H9 (cell line): ENCODE results near the gene RSL1D1. TPM values are rescaled to one million over a fixed set of nuclear protein-coding genes. Genes with fewer than 3 reads are reported as not detected.

Source experiments
- DNase-seq: peaks from one replicate; pipeline ENCODE4 v3.0.0-alpha.2; 2017
- H2AFZ ChIP-seq: one replicate; pipeline ENCODE4 v1.6.1; 2013; ENCODE audit warnings: mild to moderate bottlenecking, low read length, control low read depth, moderate library complexity
- H2AK5ac ChIP-seq: 2 replicates; pipeline ENCODE4 v1.6.1; 2013; ENCODE audit warnings: low read length, control low read depth, mixed read lengths; ENCODE audit not compliant: insufficient read length
- H2BK120ac ChIP-seq: one replicate; pipeline ENCODE4 v1.6.1; 2013; ENCODE audit warnings: low read depth, mild to moderate bottlenecking, low read length, control low read depth, inconsistent platforms; ENCODE audit not compliant: poor library complexity, severe bottlenecking
- H2BK12ac ChIP-seq: 2 replicates; pipeline ENCODE4 v1.6.1; 2013; ENCODE audit warnings: low read length, control low read depth, mixed read lengths, low read depth; ENCODE audit not compliant: insufficient read length
- H2BK15ac ChIP-seq: 2 replicates; pipeline ENCODE4 v1.6.1; 2013; ENCODE audit warnings: low read depth, low read length, control low read depth
- H2BK20ac ChIP-seq: one replicate; pipeline ENCODE4 v1.6.1; 2013; ENCODE audit warnings: low read depth, mild to moderate bottlenecking, low read length, control low read depth, inconsistent platforms; ENCODE audit not compliant: poor library complexity, severe bottlenecking
- H2BK5ac ChIP-seq: 2 replicates; pipeline ENCODE4 v1.6.1; 2013; ENCODE audit warnings: low read length, control low read depth, mixed read lengths; ENCODE audit not compliant: insufficient read length
- H3K14ac ChIP-seq: 2 replicates; pipeline ENCODE4 v1.6.1; 2013; ENCODE audit warnings: low read length, control low read depth; ENCODE audit not compliant: insufficient read depth
- H3K18ac ChIP-seq: 2 replicates; pipeline ENCODE4 v1.6.1; 2013; ENCODE audit warnings: low read depth, mild to moderate bottlenecking, mixed read lengths, low read length, control low read depth; ENCODE audit not compliant: insufficient read length
- H3K23ac ChIP-seq: 2 replicates; pipeline ENCODE4 v1.6.1; 2013; ENCODE audit warnings: low read length, control low read depth, mixed read lengths, low read depth; ENCODE audit not compliant: insufficient read length
- H3K23me2 ChIP-seq: 2 replicates; pipeline ENCODE4 v1.6.1; 2013; ENCODE audit warnings: low read depth, mild to moderate bottlenecking, mixed read lengths, low read length, control low read depth; ENCODE audit not compliant: insufficient read length, poor library complexity, severe bottlenecking
- H3K27ac ChIP-seq: 2 replicates; pipeline ENCODE4 v1.5.1; 2013; ENCODE audit warnings: low read length, control low read depth, mixed read lengths, low read depth; ENCODE audit not compliant: insufficient read length
- H3K27me3 ChIP-seq: 2 replicates; pipeline ENCODE4 v1.6.1; 2013; ENCODE audit warnings: low read length, control low read depth, inconsistent platforms; ENCODE audit not compliant: insufficient read depth
- H3K4ac ChIP-seq: 2 replicates; pipeline ENCODE4 v1.6.1; 2013; ENCODE audit warnings: low read depth, mild to moderate bottlenecking, control low read depth, inconsistent platforms, low read length, moderate library complexity
- H3K4me1 ChIP-seq: 2 replicates; pipeline ENCODE4 v1.6.1; 2013; ENCODE audit warnings: low read length, control low read depth, inconsistent platforms; ENCODE audit not compliant: insufficient read depth
- H3K4me2 ChIP-seq: 2 replicates; pipeline ENCODE4 v1.6.1; 2013; ENCODE audit warnings: low read length, control low read depth, mixed read lengths; ENCODE audit not compliant: insufficient read length, insufficient read depth
- H3K56ac ChIP-seq: 2 replicates; pipeline ENCODE4 v1.6.1; 2013; ENCODE audit warnings: low read depth, mild to moderate bottlenecking, mixed read lengths, low read length, control low read depth; ENCODE audit not compliant: insufficient read length
- H3K79me1 ChIP-seq: 2 replicates; pipeline ENCODE4 v1.6.1; 2013; ENCODE audit warnings: low read depth, mild to moderate bottlenecking, moderate library complexity, low read length, control low read depth, inconsistent platforms; ENCODE audit not compliant: insufficient read depth, poor library complexity, severe bottlenecking
- H3K79me2 ChIP-seq: 2 replicates; pipeline ENCODE4 v1.6.1; 2013; ENCODE audit warnings: low read length, control low read depth, inconsistent platforms; ENCODE audit not compliant: insufficient read depth
- H3K9ac ChIP-seq: 2 replicates; pipeline ENCODE4 v1.6.1; 2013; ENCODE audit warnings: low read length, control low read depth, mixed read lengths; ENCODE audit not compliant: insufficient read length; ENCODE audit errors: extremely low read depth
- H3K9me3 ChIP-seq: one replicate; pipeline ENCODE4 v1.6.1; 2013; ENCODE audit warnings: low read depth, low read length, inconsistent platforms; ENCODE audit not compliant: control insufficient read depth
- H3T11ph ChIP-seq: one replicate; pipeline ENCODE4 v1.6.1; 2013; ENCODE audit warnings: mild to moderate bottlenecking, low read length, control low read depth, inconsistent platforms
- H4K20me1 ChIP-seq: one replicate; pipeline ENCODE4 v1.6.1; 2013; ENCODE audit not compliant: control insufficient read depth, insufficient read length, insufficient read depth
- H4K5ac ChIP-seq: 2 replicates; pipeline ENCODE4 v1.6.1; 2013; ENCODE audit warnings: low read depth, mild to moderate bottlenecking, mixed read lengths, low read length, control low read depth; ENCODE audit not compliant: insufficient read length
- H4K8ac ChIP-seq: replicated peaks from 2 replicates; pipeline ENCODE4 v1.6.1; 2013; ENCODE audit warnings: low read length, control low read depth, mixed read lengths, low read depth; ENCODE audit not compliant: insufficient read length
- H4K91ac ChIP-seq: 2 replicates; pipeline ENCODE4 v1.6.1; 2013; ENCODE audit warnings: low read depth, mild to moderate bottlenecking, moderate library complexity, mixed read lengths, low read length, control low read depth; ENCODE audit not compliant: insufficient read length
- H3K27ac Mint-ChIP-seq, 3 experiments: 2 replicates in 2 of 3; 3 replicates in 1 of 3; pipeline ENCODE4 v1.8.0; 2020 to 2021; ENCODE audit warnings: mixed read lengths in 3 of 3, mild to moderate bottlenecking in 1 of 3, moderate library complexity in 1 of 3
- H3K27me3 Mint-ChIP-seq: 2 replicates; pipeline ENCODE4 v1.8.0; 2021; ENCODE audit warnings: low read depth, mild to moderate bottlenecking, moderate library complexity, mixed read lengths
- H3K36me3 Mint-ChIP-seq, 3 experiments: 2 replicates in 2 of 3; 3 replicates in 1 of 3; pipeline ENCODE4 v1.8.0; 2020 to 2021; ENCODE audit warnings: low read depth in 3 of 3, mixed read lengths in 3 of 3; ENCODE audit not compliant: insufficient read depth in 1 of 3
- H3K4me1 Mint-ChIP-seq, 2 experiments: 2 replicates each; pipeline ENCODE4 v1.8.0; 2020; ENCODE audit warnings: mixed read lengths in 2 of 2
- H3K4me3 Mint-ChIP-seq, 2 experiments: 2 replicates in 1 of 2; 3 replicates in 1 of 2; pipeline ENCODE4 v1.8.0; 2020 to 2021; ENCODE audit warnings: mild to moderate bottlenecking in 2 of 2, mixed read lengths in 2 of 2, moderate library complexity in 1 of 2
- H3K9me3 Mint-ChIP-seq, 2 experiments: 2 replicates in 1 of 2; 3 replicates in 1 of 2; pipeline ENCODE4 v1.8.0; 2020; ENCODE audit warnings: mild to moderate bottlenecking in 2 of 2, mixed read lengths in 2 of 2, moderate library complexity in 1 of 2
- CTCF ChIP-seq: fragments of 200-600 bp; sonication (generic); conservative IDR thresholded peaks from 3 replicates; pipeline ENCODE4 v1.8.0; 2021; ENCODE audit warnings: antibody characterized with exemption, mild to moderate bottlenecking
- WGBS: extraction: QIAGEN DNeasy Blood & Tissue Kit; methylation state at CpG from one replicate; pipeline ENCODE4 v1.1.7; 2013; ENCODE audit warnings: missing lambda C conversion rate, low lambda C conversion rate, mixed read lengths; ENCODE audit not compliant: insufficient read length; ENCODE audit errors: extremely low coverage; 5-methylcytosine and 5-hydroxymethylcytosine counted together
- total RNA-seq: library from RNA; stranded (reverse); gene quantifications from 2 replicates; pipeline ENCODE4 v1.2.1, GENCODE V29; 2021

The RSL1D1 gene
- total RNA-seq, 1 experiment from 2014 or later = 334 TPM

GRCh38 chr16:11844499-11844898 lies 6.8 kb downstream of the RSL1D1 start:
- H2BK20ac ChIP-seq = no peak overlapping the region
- no peak overlapping the region for H2BK12ac ChIP-seq
- no peak overlapping the region for H3K18ac ChIP-seq
- H3K9ac ChIP-seq = no peak overlapping the region
- WGBS = no CpG with 5 or more reads among the region's 4 CpGs
- no peak overlapping the region for H4K5ac ChIP-seq
- no peaks in the 10 kb centered on the region for H3K27me3 ChIP-seq
- H2BK120ac ChIP-seq = no peak overlapping the region
- H2AK5ac ChIP-seq = no peak overlapping the region
- Mint-ChIP-seq H3K4me1 (peaks cover 0 to 3% of the 10 kb centered on the region in 2 experiments; a peak in 1 of 4 replicates), H3K4me3 (no peak overlapping the region), H3K9me3 (no peaks in the 10 kb centered on the region), H3K27ac (no peak overlapping the region), H3K27me3 (no peaks in the 10 kb centered on the region), H3K36me3 (peaks cover 69 to 94% (median 92%) of the 10 kb centered on the region in 3 experiments)
- H4K91ac ChIP-seq = no peak overlapping the region
- peaks cover 11% of the 10 kb centered on the region for H3K79me1 ChIP-seq
- no peak overlapping the region for H4K8ac ChIP-seq
- peaks cover 6% of the 10 kb centered on the region; the same call in 1 of the 2 replicates for H3K79me2 ChIP-seq
- H3K9me3 ChIP-seq = no peaks in the 10 kb centered on the region
- no peak overlapping the region for H3K27ac ChIP-seq
- H4K20me1 ChIP-seq = no peaks in the 10 kb centered on the region
- DNase-seq = no peak
- H2AFZ ChIP-seq = no peak overlapping the region
- no peak overlapping the region for H3K56ac ChIP-seq
- no peak overlapping the region for H3T11ph ChIP-seq
- H3K14ac ChIP-seq = no peak overlapping the region
- H3K23me2 ChIP-seq = no peaks in the 10 kb centered on the region
- H3K4ac ChIP-seq = no peak overlapping the region
- H3K4me1 ChIP-seq = no peaks in the 10 kb centered on the region
- H3K23ac ChIP-seq = no peak overlapping the region
- no peak overlapping the region for H2BK15ac ChIP-seq
- H2BK5ac ChIP-seq = no peak overlapping the region
- no peak overlapping the region for H3K4me2 ChIP-seq
- no peak for TF ChIP-seq CTCF
